ENCODE data around the gene SPAG6.

Gene SPAG6

DNA sequence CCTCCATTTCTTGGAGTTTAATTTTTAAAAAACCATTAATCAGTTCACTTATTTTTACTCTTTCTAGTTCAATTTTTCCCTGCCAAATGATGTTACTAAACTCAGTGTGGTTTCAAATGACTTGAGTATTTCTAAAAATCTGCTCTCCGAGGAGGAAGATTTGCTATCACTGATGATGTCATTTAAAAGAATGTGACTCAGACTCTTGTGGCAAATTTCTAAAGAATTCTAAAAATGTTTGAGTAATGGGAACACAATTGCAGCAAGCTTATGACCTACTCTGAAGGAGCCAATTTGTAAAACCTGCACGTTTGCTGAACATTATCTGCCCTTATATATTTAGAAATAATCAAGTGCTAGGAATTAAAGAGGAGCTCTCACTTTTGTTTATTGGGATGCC lies 88.6 kb downstream of the SPAG6 start (continued):
- TF ChIP-seq, protein P1, sequence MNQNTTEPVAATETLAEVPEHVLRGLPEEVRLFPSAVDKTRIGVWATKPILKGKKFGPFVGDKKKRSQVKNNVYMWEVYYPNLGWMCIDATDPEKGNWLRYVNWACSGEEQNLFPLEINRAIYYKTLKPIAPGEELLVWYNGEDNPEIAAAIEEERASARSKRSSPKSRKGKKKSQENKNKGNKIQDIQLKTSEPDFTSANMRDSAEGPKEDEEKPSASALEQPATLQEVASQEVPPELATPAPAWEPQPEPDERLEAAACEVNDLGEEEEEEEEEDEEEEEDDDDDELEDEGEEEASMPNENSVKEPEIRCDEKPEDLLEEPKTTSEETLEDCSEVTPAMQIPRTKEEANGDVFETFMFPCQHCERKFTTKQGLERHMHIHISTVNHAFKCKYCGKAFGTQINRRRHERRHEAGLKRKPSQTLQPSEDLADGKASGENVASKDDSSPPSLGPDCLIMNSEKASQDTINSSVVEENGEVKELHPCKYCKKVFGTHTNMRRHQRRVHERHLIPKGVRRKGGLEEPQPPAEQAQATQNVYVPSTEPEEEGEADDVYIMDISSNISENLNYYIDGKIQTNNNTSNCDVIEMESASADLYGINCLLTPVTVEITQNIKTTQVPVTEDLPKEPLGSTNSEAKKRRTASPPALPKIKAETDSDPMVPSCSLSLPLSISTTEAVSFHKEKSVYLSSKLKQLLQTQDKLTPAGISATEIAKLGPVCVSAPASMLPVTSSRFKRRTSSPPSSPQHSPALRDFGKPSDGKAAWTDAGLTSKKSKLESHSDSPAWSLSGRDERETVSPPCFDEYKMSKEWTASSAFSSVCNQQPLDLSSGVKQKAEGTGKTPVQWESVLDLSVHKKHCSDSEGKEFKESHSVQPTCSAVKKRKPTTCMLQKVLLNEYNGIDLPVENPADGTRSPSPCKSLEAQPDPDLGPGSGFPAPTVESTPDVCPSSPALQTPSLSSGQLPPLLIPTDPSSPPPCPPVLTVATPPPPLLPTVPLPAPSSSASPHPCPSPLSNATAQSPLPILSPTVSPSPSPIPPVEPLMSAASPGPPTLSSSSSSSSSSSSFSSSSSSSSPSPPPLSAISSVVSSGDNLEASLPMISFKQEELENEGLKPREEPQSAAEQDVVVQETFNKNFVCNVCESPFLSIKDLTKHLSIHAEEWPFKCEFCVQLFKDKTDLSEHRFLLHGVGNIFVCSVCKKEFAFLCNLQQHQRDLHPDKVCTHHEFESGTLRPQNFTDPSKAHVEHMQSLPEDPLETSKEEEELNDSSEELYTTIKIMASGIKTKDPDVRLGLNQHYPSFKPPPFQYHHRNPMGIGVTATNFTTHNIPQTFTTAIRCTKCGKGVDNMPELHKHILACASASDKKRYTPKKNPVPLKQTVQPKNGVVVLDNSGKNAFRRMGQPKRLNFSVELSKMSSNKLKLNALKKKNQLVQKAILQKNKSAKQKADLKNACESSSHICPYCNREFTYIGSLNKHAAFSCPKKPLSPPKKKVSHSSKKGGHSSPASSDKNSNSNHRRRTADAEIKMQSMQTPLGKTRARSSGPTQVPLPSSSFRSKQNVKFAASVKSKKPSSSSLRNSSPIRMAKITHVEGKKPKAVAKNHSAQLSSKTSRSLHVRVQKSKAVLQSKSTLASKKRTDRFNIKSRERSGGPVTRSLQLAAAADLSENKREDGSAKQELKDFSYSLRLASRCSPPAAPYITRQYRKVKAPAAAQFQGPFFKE (tag by site-specific recombination; IDR thresholded peaks at IDR 0.05; ENCODE audit: borderline replicate concordance), result no peak
- TF ChIP-seq ZNF785 (tag by site-specific recombination; IDR thresholded peaks at IDR 0.05), result no peak
- TF ChIP-seq REPIN1 (tag by site-specific recombination; IDR thresholded peaks at IDR 0.05; ENCODE audit: low read depth), result no peak
- peak; percentile 83 for TF ChIP-seq PRDM1 (tag by site-specific recombination; IDR thresholded peaks at IDR 0.05)
- TF ChIP-seq KLF1 (tag by site-specific recombination; IDR thresholded peaks at IDR 0.05), result no peak
- TF ChIP-seq ZNF558 (tag by site-specific recombination; IDR thresholded peaks at IDR 0.05), result 0 out of 2 replicates have a peak, but pooled peaks have one; percentile 26
- no peak for TF ChIP-seq ZNF114 (tag by site-specific recombination; IDR thresholded peaks at IDR 0.05)
- TF ChIP-seq YY2 (tag by site-specific recombination; IDR thresholded peaks at IDR 0.05), result no peak
- TF ChIP-seq FEZF1 (tag by site-specific recombination; IDR thresholded peaks at IDR 0.05), result no peak
- TF ChIP-seq, protein P2, sequence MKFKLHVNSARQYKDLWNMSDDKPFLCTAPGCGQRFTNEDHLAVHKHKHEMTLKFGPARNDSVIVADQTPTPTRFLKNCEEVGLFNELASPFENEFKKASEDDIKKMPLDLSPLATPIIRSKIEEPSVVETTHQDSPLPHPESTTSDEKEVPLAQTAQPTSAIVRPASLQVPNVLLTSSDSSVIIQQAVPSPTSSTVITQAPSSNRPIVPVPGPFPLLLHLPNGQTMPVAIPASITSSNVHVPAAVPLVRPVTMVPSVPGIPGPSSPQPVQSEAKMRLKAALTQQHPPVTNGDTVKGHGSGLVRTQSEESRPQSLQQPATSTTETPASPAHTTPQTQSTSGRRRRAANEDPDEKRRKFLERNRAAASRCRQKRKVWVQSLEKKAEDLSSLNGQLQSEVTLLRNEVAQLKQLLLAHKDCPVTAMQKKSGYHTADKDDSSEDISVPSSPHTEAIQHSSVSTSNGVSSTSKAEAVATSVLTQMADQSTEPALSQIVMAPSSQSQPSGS (tag by site-specific recombination; IDR thresholded peaks at IDR 0.05; ENCODE audit: low read depth), result peak; percentile 95
- peak; percentile 98 for TF ChIP-seq PRDM6 (tag by site-specific recombination; IDR thresholded peaks at IDR 0.05)
- TF ChIP-seq ZNF76 (tag by site-specific recombination; IDR thresholded peaks at IDR 0.05; ENCODE audit: borderline replicate concordance, low read depth), result no peak
- peak; percentile 27; the same call in 1 of the 2 replicates for TF ChIP-seq SP7 (tag by site-specific recombination; IDR thresholded peaks at IDR 0.05)
- peak; percentile 42; the same call in 1 of the 2 replicates for TF ChIP-seq ZNF639 (tag by site-specific recombination; IDR thresholded peaks at IDR 0.05)
- TF ChIP-seq SCRT1 (tag by site-specific recombination; IDR thresholded peaks at IDR 0.05; ENCODE audit: borderline replicate concordance), result no peak
- 0 out of 2 replicates have a peak, but pooled peaks have one; percentile 53 for TF ChIP-seq TSHZ1 (tag by site-specific recombination; IDR thresholded peaks at IDR 0.05; ENCODE audit: borderline replicate concordance)
- no peak for TF ChIP-seq ZNF146 (tag by site-specific recombination; IDR thresholded peaks at IDR 0.05)
- TF ChIP-seq ZNF521 (tag by site-specific recombination; IDR thresholded peaks at IDR 0.05), result no peak
- peak; percentile 26 for TF ChIP-seq GLIS1 (tag by site-specific recombination; IDR thresholded peaks at IDR 0.05)
- TF ChIP-seq GLI4 (tag by site-specific recombination; IDR thresholded peaks at IDR 0.05), result no peak
- TF ChIP-seq ZNF24 (tag by site-specific recombination; IDR thresholded peaks at IDR 0.05), result peak; percentile 56; the same call in 1 of the 2 replicates
- TF ChIP-seq, protein P3, sequence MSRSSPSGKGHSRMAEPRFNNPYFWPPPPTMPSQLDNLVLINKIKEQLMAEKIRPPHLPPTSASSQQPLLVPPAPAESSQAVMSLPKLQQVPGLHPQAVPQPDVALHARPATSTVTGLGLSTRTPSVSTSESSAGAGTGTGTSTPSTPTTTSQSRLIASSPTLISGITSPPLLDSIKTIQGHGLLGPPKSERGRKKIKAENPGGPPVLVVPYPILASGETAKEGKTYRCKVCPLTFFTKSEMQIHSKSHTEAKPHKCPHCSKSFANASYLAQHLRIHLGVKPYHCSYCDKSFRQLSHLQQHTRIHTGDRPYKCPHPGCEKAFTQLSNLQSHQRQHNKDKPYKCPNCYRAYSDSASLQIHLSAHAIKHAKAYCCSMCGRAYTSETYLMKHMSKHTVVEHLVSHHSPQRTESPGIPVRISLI (tag by site-specific recombination; IDR thresholded peaks at IDR 0.05), result no peak
- no peak for TF ChIP-seq TRIM28 (IDR thresholded peaks at IDR 0.05; ENCODE audit: borderline replicate concordance, low read length)
- TF ChIP-seq, protein P4, sequence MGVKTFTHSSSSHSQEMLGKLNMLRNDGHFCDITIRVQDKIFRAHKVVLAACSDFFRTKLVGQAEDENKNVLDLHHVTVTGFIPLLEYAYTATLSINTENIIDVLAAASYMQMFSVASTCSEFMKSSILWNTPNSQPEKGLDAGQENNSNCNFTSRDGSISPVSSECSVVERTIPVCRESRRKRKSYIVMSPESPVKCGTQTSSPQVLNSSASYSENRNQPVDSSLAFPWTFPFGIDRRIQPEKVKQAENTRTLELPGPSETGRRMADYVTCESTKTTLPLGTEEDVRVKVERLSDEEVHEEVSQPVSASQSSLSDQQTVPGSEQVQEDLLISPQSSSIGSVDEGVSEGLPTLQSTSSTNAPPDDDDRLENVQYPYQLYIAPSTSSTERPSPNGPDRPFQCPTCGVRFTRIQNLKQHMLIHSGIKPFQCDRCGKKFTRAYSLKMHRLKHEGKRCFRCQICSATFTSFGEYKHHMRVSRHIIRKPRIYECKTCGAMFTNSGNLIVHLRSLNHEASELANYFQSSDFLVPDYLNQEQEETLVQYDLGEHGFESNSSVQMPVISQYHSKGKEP (tag by site-specific recombination; IDR thresholded peaks at IDR 0.05), result peak; percentile 41

Data from HEK293 (cell line).